ENCODE results near the gene CALN1. TPM values are rescaled to one million over a fixed set of nuclear protein-coding genes. Genes with fewer than 3 reads are reported as not detected.

The CALN1 gene
- polyA plus RNA-seq, 5 donors, result 0.16 to 0.40 (median 0.29) TPM

DNA sequence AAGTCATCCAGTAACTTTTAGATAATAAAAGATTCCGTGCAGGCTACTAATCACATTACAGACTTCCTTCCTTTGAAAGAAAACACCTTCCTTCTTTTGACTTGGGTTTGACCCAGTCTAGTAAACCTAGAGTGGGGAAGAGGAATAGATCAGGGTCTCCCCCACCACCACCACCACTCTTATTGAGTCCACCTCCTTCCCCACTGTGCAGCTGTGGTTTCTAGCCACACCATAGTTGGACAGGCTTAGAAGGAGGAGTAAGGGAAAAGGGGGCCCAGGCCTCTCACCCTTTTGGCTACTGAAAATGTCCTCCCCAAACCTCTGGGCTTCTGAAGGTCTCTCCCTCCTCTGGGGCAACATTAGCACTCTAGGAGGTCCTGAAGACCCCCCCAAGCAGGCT, 372.7 kb downstream of the CALN1 start:
- DNase-seq, result no peak

DNA sequence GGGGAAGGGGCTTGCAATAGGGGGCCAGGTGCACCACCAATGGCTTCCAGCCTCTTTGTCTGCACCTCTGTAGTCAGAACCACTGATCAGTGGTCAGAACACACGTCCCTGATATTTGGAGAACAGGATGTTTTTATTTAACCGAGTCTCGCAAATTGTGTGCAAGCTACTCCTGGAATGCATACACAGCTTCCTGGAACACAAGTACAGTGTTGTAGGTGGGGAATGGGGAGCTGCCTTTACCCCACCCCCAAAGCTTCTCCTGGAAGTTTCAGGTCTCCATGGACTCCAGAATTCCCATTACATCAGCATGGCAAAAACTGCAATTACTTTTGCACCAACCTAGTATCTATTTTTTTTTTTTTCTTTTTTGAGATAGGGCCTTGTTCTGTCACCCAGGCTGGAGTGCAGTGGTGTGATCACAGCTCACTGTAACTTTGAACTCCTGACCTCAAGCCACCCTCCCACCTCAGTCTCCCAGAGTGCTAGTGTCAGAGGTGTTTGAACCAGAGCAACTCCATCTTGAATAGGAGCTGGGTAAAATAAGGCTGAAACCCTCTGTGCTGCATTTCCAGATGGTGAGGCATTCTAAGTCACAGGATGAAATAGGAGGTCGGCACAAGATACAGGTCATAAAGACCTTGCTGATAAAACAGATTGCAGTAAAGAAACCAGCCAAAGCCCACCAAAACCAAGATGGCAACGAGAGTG, 374.0 kb downstream of the CALN1 start:
- no peak for DNase-seq

DNA sequence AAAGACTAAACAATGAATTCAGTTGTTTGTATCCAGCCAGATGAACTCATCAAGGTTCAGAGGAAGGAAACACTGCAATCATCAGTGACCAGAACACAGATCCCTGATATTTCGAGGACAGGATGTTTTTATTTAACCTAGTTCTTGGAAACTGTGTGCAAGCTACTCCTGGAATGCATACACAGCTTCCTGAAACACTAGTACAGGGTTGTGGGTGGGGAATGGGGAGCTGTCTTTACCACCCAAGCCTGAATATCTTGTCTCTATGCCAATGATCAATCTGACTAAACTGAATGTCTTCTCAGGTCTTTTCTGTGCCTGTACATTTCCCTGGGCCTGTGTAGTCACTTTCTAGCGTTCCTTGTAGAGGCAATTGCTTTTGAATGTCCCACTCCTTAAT, 374.6 kb downstream of the CALN1 start:
- no peak for DNase-seq

DNA sequence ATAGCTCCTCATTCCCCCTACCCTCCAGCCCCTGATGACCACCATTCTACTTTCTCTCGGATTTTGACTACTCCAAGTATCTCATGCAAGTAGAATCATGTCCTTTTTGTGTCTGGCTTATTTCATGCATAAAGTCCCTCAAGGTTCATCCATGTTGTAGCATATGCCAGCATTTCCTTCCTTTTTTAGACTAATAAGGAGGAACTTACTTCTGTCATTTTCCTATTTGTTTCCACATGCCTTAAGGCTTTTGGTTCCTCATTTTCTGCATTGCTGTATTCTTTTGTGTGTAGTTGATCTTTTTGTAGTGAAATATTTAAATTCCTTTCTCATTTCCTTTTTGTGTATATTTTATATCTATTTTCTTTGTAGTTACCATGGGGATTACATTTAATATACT, 376.9 kb downstream of the CALN1 start:
- DNase-seq, result no peak

DNA sequence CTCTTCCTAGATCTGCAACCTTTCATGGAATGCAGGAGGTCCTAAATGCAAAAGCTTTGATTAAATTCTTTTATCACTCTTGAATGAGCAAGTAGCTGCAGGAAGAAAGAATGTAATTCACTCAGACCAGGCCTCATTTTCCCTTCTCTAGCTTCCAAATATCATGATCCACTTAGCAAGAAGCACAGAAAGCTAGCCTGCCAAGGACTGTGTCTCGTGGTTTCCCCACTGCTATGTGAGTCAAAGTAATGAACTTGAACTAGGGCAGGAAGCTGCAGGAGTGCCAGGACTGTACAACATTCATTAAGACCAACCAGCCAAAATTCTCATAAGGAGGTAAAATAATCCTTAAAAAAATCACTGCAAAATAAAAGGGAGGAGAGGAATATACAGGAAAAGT, 379.2 kb downstream of the CALN1 start:
- no peak for DNase-seq

DNA sequence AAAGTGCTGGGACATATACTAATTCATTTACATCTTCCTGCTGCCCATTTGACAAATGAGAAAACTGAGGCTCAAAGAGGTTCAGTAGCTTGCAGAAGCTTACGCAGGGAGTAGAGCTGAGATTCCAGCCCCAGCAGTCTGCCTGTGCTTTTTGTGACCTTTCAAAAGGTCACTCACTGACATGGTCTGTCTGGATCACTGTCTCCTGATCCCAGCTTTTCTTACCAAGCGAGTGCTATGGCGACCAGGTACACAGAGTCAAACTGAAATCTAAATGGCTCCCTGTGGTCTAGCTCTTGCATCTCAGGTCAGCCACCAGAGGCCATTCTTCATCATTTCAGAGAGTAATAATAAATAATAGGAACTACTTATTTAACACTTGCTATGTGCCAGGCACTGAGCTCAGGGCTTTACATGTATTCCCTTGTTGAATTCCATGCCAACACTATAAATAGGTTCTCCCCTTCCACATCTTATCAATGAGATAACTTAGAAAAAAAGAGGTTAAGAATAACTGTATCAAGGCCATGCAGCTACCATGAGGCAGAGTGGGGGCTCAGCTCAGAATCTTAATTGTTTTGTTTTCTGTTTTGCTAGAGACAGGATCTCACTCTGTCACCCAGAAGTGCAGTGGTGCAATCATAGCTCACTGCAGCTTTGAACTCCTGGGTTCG, 381.0 kb downstream of the CALN1 start:
- DNase-seq, result no peak

DNA sequence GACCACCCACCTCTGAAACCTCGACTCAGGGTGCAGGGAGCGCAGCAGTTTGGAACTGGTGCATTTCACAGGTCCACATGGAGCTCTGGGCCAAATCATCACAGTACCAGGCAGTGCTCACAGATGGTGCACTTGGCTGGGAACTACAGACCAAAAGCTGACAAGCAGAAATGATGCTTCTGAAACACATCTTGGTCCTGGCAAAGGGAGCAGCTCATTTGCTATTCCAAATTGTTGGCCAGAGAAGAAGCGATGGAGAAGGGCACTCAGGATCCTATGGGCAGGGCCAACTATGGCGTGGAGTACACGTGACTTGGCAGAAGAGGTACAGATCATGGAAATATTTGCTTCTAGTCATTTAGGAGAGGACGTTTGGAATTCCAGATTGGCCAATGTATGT, 383.9 kb downstream of the CALN1 start:
- no peak for DNase-seq

DNA sequence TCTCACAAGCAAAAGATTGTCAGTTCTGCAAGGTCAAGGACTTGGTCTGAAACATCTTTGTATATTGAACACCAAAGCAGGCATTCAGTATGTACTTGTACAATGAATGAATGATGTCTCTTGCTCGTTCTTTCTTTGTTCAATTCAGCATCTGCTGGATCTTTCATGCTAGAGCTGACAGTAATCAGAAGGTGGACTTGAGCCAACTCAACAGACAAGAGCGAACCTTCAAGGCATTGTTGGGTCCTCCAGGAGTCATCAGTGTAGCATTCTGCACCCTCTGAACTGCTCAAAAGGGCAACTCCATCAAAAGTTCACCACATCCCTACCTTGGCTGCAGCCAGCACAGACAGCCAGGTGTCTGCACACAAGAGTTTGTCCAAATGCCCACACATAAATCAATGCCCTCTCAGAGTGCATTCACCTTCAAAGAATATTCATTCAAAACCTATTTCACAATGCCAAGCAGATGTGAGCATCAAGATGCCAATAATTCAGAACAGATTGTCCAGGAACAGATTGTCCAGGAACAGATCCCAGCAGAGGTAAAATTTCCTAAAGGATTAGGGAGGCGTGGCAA, 386.7 kb downstream of the CALN1 start:
- no peak for DNase-seq

DNA sequence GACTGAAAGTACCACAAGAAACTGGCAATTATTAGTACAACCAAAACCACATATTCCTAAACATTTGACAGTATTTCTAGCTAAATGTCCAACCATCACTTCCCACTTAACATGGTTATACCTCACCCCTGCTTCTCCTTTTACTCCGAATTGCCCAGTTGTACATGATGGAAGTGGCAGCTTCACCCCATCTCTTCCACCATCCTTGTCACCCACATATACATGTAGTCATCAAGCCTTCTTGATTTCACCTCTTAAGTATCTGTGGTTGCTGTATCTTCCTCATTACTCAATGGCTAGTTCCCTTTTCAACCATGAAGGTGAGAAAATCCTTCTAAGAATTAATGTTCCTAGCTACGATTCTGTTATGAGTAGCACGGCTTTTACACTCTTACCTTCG, 388.2 kb downstream of the CALN1 start:
- no peak for DNase-seq

DNA sequence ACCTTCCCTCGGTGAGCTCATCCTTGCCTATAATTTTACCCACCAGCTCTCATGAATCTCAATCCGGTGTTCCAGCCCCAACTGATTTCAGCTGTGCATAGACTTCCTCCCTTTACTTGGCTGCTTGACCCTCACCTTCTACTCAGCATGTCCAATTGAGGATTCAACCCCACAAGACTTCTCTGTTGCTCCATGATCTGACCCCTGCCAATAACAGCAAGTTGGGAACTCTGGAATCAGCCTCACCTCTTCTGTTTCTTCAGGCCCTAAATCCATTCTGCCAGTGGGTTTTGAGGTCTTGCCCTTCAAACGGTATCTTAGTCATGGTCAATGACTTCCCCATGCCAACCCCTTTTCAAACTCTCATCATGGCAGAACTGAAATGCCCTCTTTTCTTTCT, 390.4 kb downstream of the CALN1 start:
- no peak for DNase-seq

DNA sequence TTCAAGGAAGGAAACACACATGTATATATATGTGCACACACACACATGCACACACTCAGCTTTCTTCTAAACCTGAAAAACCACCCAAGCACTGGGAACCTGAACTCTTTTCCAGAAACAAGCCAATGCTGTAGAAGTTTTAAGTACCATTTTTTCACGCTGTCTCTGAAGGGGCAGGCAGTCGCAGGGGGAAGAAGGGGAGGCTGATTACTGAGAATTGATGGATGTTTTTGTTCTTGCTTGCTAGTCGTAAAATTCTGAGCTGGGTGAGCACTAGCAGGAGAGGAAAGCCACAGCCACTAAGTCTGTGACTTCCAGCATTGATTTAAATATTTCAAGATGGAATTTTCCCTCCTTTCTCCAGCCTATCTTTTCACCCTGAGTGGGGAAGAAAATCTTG, 391.8 kb downstream of the CALN1 start:
- no peak for DNase-seq

DNA sequence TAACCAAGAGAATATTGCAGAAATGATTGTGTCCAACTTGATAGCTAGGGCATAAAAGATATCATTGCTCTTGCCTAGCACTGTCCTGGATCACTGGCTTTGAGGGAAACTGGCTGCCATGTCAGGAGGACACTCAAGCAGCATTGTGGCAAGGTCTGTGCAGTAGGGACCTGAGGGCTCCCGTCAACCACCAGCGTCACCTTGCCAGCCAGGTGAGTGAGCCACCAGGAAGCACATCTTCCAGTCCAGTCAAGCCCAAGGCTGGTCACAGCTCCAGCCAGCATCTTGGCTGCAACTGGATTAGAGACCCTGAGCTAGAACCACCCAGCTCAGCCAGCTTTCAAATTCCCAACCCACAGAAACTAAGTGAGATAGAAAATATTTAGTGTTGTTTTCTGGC, 392.7 kb downstream of the CALN1 start:
- DNase-seq, result no peak

DNA sequence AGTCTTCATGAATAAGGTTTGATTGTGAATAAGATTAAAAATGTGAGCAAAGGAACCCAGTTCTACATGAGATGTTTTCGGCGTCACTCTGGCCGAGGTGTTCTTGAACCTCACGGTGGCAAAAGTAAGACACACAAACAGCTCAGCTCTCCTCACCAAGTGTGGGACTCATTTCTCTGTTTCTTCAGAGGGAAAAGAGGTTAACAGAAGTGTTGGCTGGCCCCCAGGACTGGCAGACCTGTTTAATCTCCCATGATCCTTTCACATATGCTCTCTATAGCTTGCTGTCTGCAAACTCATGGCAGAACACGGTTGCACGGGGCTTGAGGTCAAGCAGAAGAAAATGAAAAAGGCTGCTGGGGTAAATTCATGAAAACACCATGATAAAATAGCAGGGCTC, 394.4 kb downstream of the CALN1 start:
- DNase-seq, result no peak

DNA sequence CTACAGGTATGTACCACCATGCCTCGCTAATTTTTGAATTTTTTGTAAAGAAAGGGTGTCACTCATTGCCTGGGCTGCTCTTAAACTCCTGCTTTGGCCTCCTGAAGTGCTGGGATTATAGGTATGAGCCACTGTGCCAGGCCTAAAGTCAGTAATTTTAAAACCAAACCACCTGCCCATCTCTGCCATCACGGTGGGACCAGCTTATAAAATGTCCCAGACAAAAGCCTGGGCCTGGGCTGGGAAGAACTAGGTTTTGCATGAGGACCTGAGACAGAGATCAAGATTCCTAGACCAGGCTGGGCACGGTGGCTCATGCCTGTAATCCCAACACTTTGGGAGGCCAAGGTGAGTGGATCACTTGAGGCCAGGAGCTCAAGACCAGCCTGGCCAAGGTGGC, 395.6 kb downstream of the CALN1 start:
- no peak for DNase-seq

DNA sequence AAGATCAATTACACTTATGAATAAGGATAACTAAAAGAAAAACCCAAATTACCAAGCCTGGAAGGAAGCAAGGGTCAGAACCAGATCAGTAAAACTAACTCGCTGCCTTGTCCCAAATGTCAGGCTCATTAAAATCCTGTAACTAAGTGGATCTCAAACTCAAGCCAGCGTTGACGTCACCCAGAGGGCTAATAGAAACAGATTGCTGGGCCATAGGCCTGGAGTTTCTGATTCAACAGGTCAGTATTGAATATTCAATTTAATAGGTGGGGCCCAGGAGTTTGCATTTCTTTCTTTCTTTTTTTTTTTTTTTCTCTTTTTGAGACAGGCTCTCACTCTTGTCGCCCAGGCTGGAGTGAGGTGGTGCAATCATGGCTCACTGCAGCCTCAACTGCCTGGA, 397.0 kb downstream of the CALN1 start:
- no peak for DNase-seq

DNA sequence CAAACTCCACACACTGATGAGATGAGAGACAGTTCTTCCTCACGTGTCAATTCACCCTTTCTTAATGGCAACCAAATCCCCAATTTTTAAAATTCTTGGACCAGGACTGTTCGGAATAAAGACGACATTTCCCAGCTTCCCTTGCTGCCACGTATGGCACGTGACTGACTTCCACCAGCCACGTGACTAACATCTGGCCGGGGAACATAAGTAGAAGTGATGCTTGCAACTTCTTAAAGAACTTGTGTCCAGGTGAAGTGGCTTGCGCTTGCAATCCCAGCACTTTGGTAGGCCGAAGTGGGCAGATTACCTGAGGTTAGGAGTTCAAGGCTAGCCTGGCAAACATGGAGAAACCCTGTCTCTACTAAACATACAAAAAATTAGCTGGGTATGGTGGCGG, 405.1 kb downstream of the CALN1 start:
- DNase-seq, result no peak

DNA sequence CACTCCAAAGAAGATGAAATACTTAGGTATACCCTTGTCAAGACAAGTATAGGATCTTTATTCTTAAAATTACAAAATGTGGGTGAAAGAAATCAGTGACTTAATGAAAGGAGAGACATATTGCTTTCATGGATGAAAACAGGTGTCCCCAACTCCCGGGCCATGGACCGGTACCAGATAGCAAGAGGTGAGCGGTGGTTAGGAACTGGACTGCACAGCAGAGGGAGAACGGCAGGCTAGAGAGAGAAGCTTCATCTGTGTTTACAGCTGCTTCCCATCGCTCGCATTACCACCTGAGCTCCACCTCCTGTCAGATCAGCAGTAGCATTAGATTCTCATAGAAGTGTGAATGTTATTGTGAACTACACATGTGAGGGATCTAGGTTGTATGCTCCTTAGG, 408.9 kb downstream of the CALN1 start:
- no peak for DNase-seq

DNA sequence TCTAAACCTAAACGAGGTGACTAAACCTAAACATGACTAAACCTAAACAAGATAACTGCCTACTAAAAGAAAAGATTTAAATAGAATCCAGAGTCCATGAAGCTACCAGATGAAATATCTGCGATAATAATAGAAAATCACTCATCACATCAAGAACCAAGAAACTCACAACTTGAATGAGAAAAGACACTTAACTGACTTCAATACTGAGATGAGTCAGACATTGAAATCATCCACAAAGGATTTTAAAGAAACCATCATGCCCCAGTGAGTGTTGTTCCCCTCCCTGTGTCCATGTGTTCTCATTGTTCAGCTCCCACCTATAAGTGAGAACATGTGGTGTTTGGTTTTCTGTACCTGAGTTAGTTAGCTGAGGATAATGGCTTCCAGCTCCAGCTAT, 416.0 kb downstream of the CALN1 start:
- DNase-seq, result no peak

DNA sequence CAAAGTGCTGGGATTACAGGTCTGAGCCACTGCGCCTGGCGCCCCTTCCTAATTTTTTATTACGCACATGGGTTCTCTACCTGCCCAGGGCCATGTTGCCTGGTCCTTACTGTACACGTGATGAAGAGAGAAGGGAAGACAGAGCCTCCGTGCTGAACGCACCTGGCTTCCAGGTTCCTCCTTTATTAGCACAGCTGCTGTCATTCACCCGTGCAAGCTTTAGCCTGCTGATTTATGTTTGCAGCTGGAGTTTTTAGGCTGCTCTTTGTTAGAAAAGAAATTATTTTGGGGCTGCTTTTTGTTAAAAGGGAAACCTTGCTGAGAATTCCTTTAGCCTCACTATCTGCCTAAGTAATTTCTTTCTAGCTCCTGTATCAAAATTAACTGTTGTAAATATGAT, 417.0 kb downstream of the CALN1 start:
- no peak for DNase-seq

DNA sequence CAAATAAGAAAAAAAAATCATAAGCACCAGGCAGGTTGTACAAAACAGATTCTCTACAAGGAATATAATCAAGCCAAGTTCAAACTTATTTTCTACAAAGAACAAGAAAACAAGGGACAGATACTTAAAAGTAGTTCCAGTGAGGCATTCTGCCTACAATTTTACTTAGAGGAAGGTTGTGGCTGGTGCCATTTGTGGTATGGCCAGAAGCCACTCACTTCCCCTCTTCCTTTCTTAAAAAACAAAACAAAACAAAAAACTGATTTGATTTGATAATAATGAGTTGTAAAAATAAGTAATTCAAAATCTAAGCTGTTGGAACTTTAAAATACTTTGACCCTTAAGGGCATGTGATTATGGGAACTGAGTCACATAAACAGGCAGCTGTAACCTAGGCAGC, 420.6 kb downstream of the CALN1 start:
- no peak for DNase-seq

DNA sequence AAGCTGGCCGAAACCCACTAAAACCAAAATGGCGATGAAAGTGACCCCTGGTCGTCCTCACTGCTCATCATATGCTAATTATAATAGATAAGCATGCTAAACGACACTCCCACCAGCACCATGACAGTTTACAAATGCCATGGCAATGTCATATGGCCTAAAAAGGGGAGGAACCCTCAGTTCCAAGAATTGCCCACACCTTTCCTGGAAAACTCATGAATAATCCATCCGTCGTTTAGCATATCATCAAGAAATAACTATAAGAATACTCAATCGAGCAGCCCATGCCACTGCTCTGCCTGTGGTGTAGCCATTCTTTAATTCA, 422.0 kb downstream of the CALN1 start:
- DNase-seq, result no peak

DNA sequence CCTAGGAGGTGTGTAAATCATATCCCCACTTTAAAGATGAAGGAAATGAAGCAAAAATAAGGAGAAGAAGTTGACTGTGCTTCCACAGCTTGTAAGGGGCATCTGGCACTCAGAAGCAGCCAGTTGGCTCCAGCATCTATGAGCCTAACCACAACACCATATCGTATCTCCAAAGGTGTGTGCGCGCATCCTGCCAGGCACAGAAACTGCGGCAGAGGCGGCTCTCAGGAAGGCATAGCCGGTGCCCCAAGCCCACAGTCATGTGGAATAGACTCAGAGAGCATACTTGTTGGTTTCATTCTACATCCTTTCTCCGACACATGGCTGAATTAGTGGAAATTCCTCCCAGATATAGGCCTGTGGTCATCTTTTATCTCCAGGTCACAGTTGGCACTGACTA, 423.9 kb downstream of the CALN1 start:
- DNase-seq, result no peak

DNA sequence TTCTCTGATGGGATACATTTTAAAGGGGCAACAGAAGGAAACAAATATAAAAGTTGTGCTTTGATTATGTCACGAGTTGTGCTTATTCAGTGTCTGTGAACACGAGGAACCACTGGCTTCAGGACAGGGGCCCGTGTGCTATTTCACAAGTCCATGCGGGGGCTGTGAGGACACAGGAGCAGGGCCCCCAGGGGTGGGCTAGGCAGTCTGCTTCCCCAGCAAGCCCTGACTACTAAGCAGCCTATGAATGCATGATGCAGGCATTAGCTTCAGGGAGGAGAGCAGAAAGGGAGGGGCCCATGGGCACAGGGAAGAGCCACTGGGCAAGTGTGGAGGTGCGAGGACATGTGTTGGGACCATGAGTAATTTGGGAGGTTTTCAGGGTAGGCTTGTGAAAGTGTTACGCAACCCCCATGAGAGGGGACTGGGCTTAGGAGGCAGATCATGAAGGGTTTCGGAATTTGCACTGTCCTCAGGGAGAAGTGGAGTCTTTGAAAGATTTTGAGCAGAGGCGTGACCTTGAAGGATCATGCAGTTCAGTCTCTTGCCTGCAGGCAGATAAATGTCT, 424.9 kb downstream of the CALN1 start:
- DNase-seq, result no peak
